Type B pancreatic cell (in vitro differentiated cells): Measurements from ENCODE around the gene CD36. TPM values are rescaled to one million over a fixed set of nuclear protein-coding genes. Genes with fewer than 3 reads are reported as not detected.
"Not testable (repeated sequence)": the region's sequence is repeated elsewhere in the genome, so short reads cannot be mapped to it uniquely, and the experiment has no call there.

Experiments
- DNase-seq: peaks from one replicate; pipeline ENCODE4 v3.0.0; 2021; ENCODE audit warnings: mixed read lengths; ENCODE audit not compliant: unreplicated experiment; ENCODE audit errors: extremely low spot score
- H3K27ac Mint-ChIP-seq: 2 replicates; pipeline ENCODE4 v1.8.0; 2021; ENCODE audit warnings: mild to moderate bottlenecking, mixed read lengths
- H3K27me3 Mint-ChIP-seq: 2 replicates; pipeline ENCODE4 v1.8.0; 2021; ENCODE audit warnings: mixed read lengths
- H3K36me3 Mint-ChIP-seq: 2 replicates; pipeline ENCODE4 v1.8.0; 2021; ENCODE audit warnings: mixed read lengths
- H3K4me1 Mint-ChIP-seq: one replicate; pipeline ENCODE4 v1.8.0; 2021; ENCODE audit warnings: mixed read lengths; ENCODE audit not compliant: unreplicated experiment
- H3K4me3 Mint-ChIP-seq: 2 replicates; pipeline ENCODE4 v1.8.0; 2021; ENCODE audit warnings: mild to moderate bottlenecking, mixed read lengths
- H3K9me3 Mint-ChIP-seq: 2 replicates; pipeline ENCODE4 v1.8.0; 2021; ENCODE audit warnings: mixed read lengths
- CTCF ChIP-seq: fragments of 200-600 bp; sonication (generic); conservative IDR thresholded peaks from 2 replicates; pipeline ENCODE4 v1.5.0; 2021; ENCODE audit warnings: antibody characterized with exemption, mild to moderate bottlenecking
- total RNA-seq: library from RNA; stranded (reverse); gene quantifications from 2 replicates; pipeline ENCODE4 v1.2.1, GENCODE V29; 2021; ENCODE audit warnings: low replicate concordance

The CD36 gene
- total RNA-seq, 1 donor from 2014 or later: 6.7 TPM

- TF ChIP-seq CTCF: no peak
- Mint-ChIP-seq H3K9me3 (no peaks in the 10 kb centered on the region), H3K27me3 (no peaks in the 10 kb centered on the region), H3K36me3 (no peaks in the 10 kb centered on the region), H3K27ac (no peak overlapping the region), H3K4me1 (peaks cover 4% of the 10 kb centered on the region), H3K4me3 (no peak overlapping the region)
- DNase-seq: no peak
These were observed 22.5 kb downstream of the CD36 start for GRCh38 chr7:80660939-80661338.

- no peaks in the 10 kb centered on the region for H3K36me3 Mint-ChIP-seq
- H3K9me3 Mint-ChIP-seq: no peaks in the 10 kb centered on the region
- peaks cover 4% of the 10 kb centered on the region for H3K4me1 Mint-ChIP-seq
- TF ChIP-seq CTCF: peak; percentile 41
- no peaks in the 10 kb centered on the region for H3K27me3 Mint-ChIP-seq
- no peak for DNase-seq
- no peak overlapping the region for H3K27ac Mint-ChIP-seq
- H3K4me3 Mint-ChIP-seq: no peak overlapping the region
These were observed 23.3 kb downstream of the CD36 start for GRCh38 chr7:80661729-80662128.

GRCh38 chr7:80662252-80662651 lies 23.8 kb downstream of the CD36 start:
- Mint-ChIP-seq H3K9me3 (no peaks in the 10 kb centered on the region), H3K27me3 (no peaks in the 10 kb centered on the region), H3K27ac (no peak overlapping the region), H3K4me1 (peaks cover 4% of the 10 kb centered on the region), H3K36me3 (no peaks in the 10 kb centered on the region), H3K4me3 (no peak overlapping the region)
- no peak for DNase-seq
- TF ChIP-seq CTCF: no peak

GRCh38 chr7:80665526-80665925 lies 27.1 kb downstream of the CD36 start:
- Mint-ChIP-seq H3K9me3 (no peaks in the 10 kb centered on the region), H3K4me1 (no peaks in the 10 kb centered on the region), H3K27me3 (no peaks in the 10 kb centered on the region), H3K4me3 (no peak overlapping the region), H3K36me3 (no peaks in the 10 kb centered on the region), H3K27ac (no peak overlapping the region)
- no peak for TF ChIP-seq CTCF
- no peak for DNase-seq

GRCh38 chr7:80666376-80666775 lies 27.9 kb downstream of the CD36 start:
- Mint-ChIP-seq H3K27ac (no peak overlapping the region), H3K27me3 (no peaks in the 10 kb centered on the region), H3K36me3 (no peaks in the 10 kb centered on the region), H3K4me1 (no peaks in the 10 kb centered on the region), H3K4me3 (no peak overlapping the region), H3K9me3 (no peaks in the 10 kb centered on the region)
- no peak for DNase-seq
- TF ChIP-seq CTCF: no peak

- H3K4me3 Mint-ChIP-seq, DNase-seq, H3K36me3 Mint-ChIP-seq, H3K27me3 Mint-ChIP-seq, H3K4me1 Mint-ChIP-seq, H3K27ac Mint-ChIP-seq, H3K9me3 Mint-ChIP-seq: not testable (repeated sequence)
These were observed 30.9 kb downstream of the CD36 start for GRCh38 chr7:80669367-80669766.
